ENCODE data around the gene PTPRM. TPM values are rescaled to one million over a fixed set of nuclear protein-coding genes. Genes with fewer than 3 reads are reported as not detected.
A peak's percentile ranks its signal among the peaks of the same experiment; 100 is the strongest.

The PTPRM gene
- total and polyA plus RNA-seq, 2 experiments from 2014 or later, result 1.6 to 5.3 TPM

DNA sequence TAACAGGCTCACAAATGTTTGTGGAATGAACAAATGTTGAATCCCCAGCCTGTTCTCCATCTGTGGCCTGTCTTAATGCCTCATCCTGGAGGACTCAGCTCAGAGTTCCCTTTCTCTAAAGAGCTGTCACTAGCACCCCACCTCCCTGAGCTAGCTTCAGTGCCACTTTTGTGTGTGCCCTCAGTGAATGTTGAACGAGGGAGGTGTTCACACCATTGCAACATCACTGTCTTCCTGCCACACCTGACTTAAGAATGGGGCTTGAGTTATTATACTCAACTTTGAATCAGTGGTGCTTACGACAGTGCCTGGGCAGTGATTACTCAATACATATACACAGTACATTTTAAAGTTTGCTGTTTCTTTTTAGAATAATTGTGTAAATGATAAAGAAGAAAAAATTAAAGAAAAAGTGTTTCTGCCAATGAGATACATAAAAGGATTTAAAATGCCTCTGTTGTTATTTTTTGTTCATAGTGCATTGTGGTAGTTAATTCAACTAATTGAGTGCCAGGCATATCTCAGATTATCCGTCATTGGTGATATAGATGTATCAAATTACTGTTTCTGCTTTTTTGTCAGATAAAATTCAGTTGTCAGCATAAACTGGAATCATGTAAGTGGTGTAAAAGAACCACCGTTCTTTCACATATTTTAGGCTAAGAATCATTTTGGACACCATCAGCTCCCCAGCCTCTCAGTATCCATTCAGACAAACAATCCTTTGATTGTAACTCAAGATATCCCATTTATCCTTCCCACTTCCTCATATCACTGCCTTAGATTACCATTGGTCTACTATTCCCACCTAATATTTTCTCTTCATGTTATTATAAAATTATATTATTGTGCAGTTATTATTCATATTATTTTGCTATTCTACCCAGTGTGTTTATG lies 304.7 kb downstream of the PTPRM start (continued):
- TF ChIP-seq, protein P1, sequence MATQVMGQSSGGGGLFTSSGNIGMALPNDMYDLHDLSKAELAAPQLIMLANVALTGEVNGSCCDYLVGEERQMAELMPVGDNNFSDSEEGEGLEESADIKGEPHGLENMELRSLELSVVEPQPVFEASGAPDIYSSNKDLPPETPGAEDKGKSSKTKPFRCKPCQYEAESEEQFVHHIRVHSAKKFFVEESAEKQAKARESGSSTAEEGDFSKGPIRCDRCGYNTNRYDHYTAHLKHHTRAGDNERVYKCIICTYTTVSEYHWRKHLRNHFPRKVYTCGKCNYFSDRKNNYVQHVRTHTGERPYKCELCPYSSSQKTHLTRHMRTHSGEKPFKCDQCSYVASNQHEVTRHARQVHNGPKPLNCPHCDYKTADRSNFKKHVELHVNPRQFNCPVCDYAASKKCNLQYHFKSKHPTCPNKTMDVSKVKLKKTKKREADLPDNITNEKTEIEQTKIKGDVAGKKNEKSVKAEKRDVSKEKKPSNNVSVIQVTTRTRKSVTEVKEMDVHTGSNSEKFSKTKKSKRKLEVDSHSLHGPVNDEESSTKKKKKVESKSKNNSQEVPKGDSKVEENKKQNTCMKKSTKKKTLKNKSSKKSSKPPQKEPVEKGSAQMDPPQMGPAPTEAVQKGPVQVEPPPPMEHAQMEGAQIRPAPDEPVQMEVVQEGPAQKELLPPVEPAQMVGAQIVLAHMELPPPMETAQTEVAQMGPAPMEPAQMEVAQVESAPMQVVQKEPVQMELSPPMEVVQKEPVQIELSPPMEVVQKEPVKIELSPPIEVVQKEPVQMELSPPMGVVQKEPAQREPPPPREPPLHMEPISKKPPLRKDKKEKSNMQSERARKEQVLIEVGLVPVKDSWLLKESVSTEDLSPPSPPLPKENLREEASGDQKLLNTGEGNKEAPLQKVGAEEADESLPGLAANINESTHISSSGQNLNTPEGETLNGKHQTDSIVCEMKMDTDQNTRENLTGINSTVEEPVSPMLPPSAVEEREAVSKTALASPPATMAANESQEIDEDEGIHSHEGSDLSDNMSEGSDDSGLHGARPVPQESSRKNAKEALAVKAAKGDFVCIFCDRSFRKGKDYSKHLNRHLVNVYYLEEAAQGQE (IDR thresholded peaks at IDR 0.05; ENCODE audit: unreplicated experiment), result no peak
- TF ChIP-seq JUNB (IDR thresholded peaks at IDR 0.05; ENCODE audit: unreplicated experiment) (no peak), ZNF114 (CRISPR knock-in tag; IDR thresholded peaks at IDR 0.05) (no peak)
- TF ChIP-seq, protein P2, sequence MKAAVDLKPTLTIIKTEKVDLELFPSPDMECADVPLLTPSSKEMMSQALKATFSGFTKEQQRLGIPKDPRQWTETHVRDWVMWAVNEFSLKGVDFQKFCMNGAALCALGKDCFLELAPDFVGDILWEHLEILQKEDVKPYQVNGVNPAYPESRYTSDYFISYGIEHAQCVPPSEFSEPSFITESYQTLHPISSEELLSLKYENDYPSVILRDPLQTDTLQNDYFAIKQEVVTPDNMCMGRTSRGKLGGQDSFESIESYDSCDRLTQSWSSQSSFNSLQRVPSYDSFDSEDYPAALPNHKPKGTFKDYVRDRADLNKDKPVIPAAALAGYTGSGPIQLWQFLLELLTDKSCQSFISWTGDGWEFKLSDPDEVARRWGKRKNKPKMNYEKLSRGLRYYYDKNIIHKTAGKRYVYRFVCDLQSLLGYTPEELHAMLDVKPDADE (IDR thresholded peaks at IDR 0.05), result no peak
- TF ChIP-seq, protein P3, sequence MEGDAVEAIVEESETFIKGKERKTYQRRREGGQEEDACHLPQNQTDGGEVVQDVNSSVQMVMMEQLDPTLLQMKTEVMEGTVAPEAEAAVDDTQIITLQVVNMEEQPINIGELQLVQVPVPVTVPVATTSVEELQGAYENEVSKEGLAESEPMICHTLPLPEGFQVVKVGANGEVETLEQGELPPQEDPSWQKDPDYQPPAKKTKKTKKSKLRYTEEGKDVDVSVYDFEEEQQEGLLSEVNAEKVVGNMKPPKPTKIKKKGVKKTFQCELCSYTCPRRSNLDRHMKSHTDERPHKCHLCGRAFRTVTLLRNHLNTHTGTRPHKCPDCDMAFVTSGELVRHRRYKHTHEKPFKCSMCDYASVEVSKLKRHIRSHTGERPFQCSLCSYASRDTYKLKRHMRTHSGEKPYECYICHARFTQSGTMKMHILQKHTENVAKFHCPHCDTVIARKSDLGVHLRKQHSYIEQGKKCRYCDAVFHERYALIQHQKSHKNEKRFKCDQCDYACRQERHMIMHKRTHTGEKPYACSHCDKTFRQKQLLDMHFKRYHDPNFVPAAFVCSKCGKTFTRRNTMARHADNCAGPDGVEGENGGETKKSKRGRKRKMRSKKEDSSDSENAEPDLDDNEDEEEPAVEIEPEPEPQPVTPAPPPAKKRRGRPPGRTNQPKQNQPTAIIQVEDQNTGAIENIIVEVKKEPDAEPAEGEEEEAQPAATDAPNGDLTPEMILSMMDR (conservative IDR thresholded peaks at IDR 0.05; ENCODE audit: low read depth in 2 of 2), result no peak

DNA sequence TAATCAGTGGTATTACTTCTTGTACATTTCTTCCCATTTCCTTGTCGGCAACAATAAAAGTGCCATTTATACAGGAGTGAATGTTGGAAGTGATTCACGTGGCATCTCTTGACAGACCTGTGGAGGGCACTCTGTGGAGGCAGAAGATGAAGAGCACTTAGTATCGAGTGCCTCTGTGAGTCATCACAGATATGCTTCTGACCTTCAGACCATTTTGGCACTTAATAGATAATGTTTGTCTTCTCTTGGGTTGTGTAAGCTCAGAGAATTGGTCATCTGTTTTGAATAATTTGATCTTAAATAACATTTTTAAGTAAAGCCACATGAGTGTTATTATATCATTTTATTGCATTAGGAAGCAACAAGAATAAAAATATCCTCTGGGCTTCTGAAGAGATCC lies 305.5 kb downstream of the PTPRM start:
- H3K4me1 Mint-ChIP-seq, result no peaks in the 10 kb centered on the region
- Histone ChIP-seq H3K4me3 (no peak overlapping the region), H3K27ac (ENCODE audit: low read depth) (no peak overlapping the region), H3F3A (replicated peaks; ENCODE audit: low read depth) (no peaks in the 10 kb centered on the region), H4K20me1 (replicated peaks; ENCODE audit: insufficient read depth) (no peaks in the 10 kb centered on the region), H2AFZ (no peak overlapping the region), H3K4me2 (no peak overlapping the region), H3K27me3 (ENCODE audit: insufficient read depth) (no peaks in the 10 kb centered on the region), H3K9me2 (ENCODE audit: insufficient read depth) (no peaks in the 10 kb centered on the region; the same call in 1 of the 2 replicates), H3K79me2 (replicated peaks; ENCODE audit: insufficient read depth) (no peaks in the 10 kb centered on the region), H3K4me1 (ENCODE audit: insufficient read depth) (no peaks in the 10 kb centered on the region), H3K36me3 (ENCODE audit: insufficient read depth) (no peaks in the 10 kb centered on the region)
- DNase-seq (ENCODE audit: low spot score) (no peak), ATAC-seq (no peak)
- no peak overlapping the region for H3K27ac Mint-ChIP-seq
- no peak overlapping the region for H3K4me3 Mint-ChIP-seq
- TF ChIP-seq POLR2AphosphoS5 (IDR thresholded peaks at IDR 0.05; ENCODE audit: low read depth), result no peak
- TF ChIP-seq, protein P3 (conservative IDR thresholded peaks at IDR 0.05; ENCODE audit: low read depth in 2 of 2), result peak; percentile 13 to 44; a peak in 3 of 4 replicates
- peaks cover 5% of the 10 kb centered on the region; the same call in 1 of the 3 replicates for H3K36me3 Mint-ChIP-seq (ENCODE audit: low read depth)
- no peaks in the 10 kb centered on the region; the same call in 2 of the 3 replicates for H3K9me3 Mint-ChIP-seq
- H3K27me3 Mint-ChIP-seq (ENCODE audit: insufficient read depth, low read depth, poor library complexity), result no peaks in the 10 kb centered on the region
